Mesodermal cell (in vitro differentiated cells): ENCODE measurements around the gene DIP2C.

ENCODE experiments used
- H3K27ac ChIP-seq: 2 replicates; pipeline ENCODE4 v1.7.0; 2013; ENCODE audit warnings: mild to moderate bottlenecking, low read depth, low read length, moderate library complexity; ENCODE audit not compliant: severe bottlenecking
- H3K36me3 ChIP-seq: 2 replicates; pipeline ENCODE4 v1.7.1; 2013; ENCODE audit warnings: mild to moderate bottlenecking, low read length, moderate library complexity; ENCODE audit not compliant: control insufficient read depth, insufficient read depth
- H3K4me1 ChIP-seq: one replicate; pipeline ENCODE4 v1.7.1; 2013; ENCODE audit warnings: mild to moderate bottlenecking, low read length; ENCODE audit not compliant: insufficient read depth, control insufficient read depth, poor library complexity, severe bottlenecking
- H3K4me3 ChIP-seq: 2 replicates; pipeline ENCODE4 v1.7.0; 2013; ENCODE audit warnings: low read length, control low read depth, mild to moderate bottlenecking; ENCODE audit not compliant: insufficient read depth, poor library complexity, severe bottlenecking; ENCODE audit errors: extremely low read depth
- H3K9me3 ChIP-seq: 2 replicates; pipeline ENCODE4 v1.7.1; 2013; ENCODE audit warnings: mild to moderate bottlenecking, low read length, moderate library complexity; ENCODE audit not compliant: control insufficient read depth
- WGBS, 2 experiments: methylation state at CpG; one replicate each; pipeline ENCODE4 v1.1.5; 2013; ENCODE audit warnings: missing lambda C conversion rate in 2 of 2; ENCODE audit not compliant: insufficient coverage in 2 of 2; 5-methylcytosine and 5-hydroxymethylcytosine counted together

The DIP2C gene

GRCh38 chr10:500876-501275 lies 188.6 kb downstream of the DIP2C start:
- Histone ChIP-seq H3K9me3 (no peaks in the 10 kb centered on the region), H3K4me3 (no peak overlapping the region), H3K36me3 (no peaks in the 10 kb centered on the region), H3K27ac (no peak overlapping the region), H3K4me1 (no peaks in the 10 kb centered on the region)
- WGBS, 2 experiments = 67 to 96% methylated on average over 1 to 2 of the region's 2 CpGs

DNA sequence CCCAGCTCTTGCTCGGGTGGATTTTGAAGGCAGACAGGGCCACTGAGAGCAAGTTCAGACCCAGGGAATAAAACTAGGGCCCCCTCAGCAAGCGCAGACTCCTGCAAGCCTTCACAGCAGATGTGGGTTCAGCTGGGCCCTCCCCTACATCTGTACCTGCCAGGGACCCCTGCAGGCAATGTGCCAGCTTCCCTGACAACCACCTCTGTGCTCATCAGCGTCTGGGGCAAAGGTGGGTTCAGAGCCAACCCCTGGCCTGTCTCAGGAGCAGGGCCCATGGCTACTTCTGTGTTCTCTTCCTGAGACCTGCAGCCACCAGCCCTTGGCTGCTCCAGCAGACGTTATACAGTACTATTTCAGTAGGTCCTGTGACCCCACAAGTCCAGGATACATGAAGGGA lies 189.5 kb downstream of the DIP2C start:
- Histone ChIP-seq H3K4me3 (no peak overlapping the region), H3K36me3 (no peaks in the 10 kb centered on the region), H3K9me3 (no peaks in the 10 kb centered on the region), H3K27ac (no peak overlapping the region), H3K4me1 (no peaks in the 10 kb centered on the region)
- WGBS, 2 experiments = 82 to 92% methylated on average over 3 to 4 of the region's 4 CpGs

GRCh38 chr10:498760-499435 lies 190.6 kb downstream of the DIP2C start:
- Histone ChIP-seq H3K4me1 (no peaks in the 10 kb centered on the region), H3K27ac (no peak overlapping the region), H3K9me3 (no peaks in the 10 kb centered on the region), H3K36me3 (no peaks in the 10 kb centered on the region), H3K4me3 (no peak overlapping the region)
- 70 to 73% methylated on average over 10 to 13 of the region's 15 CpGs for WGBS, 2 experiments

DNA sequence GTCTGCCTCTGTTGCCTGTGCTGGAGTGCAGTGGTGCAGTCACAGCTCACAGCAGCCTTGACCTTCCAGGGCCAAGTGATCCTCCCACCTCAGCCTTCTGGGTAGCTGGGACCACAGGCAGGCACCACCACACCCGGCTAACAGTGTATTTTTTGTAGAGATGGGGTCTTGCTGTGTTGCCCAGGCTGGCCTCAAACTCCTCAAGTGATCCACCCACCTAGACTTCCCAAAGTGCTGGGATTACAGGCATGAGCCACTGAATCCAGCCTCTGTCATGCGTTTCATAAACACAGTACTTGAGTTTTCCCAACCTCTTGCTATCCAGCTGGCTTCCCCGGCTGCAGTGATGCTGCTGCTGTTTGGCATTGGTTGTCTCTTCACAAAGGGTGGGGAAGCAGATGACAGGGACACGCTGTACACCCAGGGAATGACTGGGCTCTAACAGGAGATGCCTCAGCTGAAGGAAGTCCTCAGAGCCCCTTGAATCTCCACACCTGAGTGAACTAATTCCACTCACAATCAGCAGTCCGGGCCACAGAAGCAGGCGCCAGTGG lies 191.5 kb downstream of the DIP2C start:
- Histone ChIP-seq H3K4me1 (no peaks in the 10 kb centered on the region), H3K9me3 (no peaks in the 10 kb centered on the region), H3K27ac (no peak overlapping the region), H3K4me3 (no peak overlapping the region), H3K36me3 (no peaks in the 10 kb centered on the region)
- WGBS, 2 experiments = 100% methylated on average over 1 to 4 of the region's 6 CpGs

GRCh38 chr10:497289-497688 lies 192.2 kb downstream of the DIP2C start:
- WGBS, 2 experiments = 96 to 97% methylated on average over 10 of the region's 10 CpGs
- H3K36me3 ChIP-seq = no peaks in the 10 kb centered on the region
- H3K9me3 ChIP-seq = no peaks in the 10 kb centered on the region
- H3K4me1 ChIP-seq = no peaks in the 10 kb centered on the region
- H3K4me3 ChIP-seq = no peak overlapping the region
- no peak overlapping the region for H3K27ac ChIP-seq

DNA sequence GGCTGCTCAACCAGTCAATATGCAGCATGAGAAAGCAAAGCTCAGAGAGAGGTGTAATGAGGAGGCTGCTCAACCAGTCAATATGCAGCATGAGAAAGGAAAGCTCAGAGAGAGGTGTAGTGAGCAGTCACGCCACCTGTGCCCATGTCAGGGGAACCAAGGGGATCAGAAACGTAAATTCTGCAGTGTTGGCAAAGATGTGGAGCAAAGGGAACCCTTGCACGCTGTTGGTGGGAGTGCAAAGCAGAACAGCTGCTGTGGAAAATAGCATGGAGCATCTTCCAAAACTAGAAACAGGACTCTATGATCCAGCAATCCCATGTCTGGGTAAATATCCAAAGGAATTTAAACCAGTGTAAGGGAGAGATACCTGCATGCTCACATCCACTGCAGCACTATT lies 194.9 kb downstream of the DIP2C start:
- H3K36me3 ChIP-seq = no peaks in the 10 kb centered on the region
- no peak overlapping the region for H3K4me3 ChIP-seq
- H3K9me3 ChIP-seq = no peaks in the 10 kb centered on the region
- peaks cover 10% of the 10 kb centered on the region for H3K4me1 ChIP-seq
- 97 to 100% methylated on average over 3 of the region's 3 CpGs for WGBS, 2 experiments
- H3K27ac ChIP-seq = no peak overlapping the region

DNA sequence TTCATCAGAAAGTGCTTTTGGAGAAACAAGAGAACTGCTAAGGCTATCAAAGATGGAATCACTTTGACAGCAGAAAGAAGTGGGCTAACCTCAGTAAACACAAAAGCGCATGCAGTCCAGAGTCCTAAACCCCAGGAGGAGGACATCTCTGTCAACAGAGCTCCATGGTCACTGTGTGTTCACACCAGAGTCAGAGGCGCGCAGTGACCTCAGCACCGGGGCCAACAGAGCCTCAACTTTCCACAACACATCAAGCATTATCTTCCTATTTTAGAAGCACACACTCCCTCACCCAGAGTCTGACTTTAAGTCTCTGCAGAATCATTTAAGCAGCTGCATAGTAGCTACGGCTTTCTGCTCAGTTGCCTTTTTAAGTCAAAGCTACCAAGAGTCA lies 195.3 kb downstream of the DIP2C start:
- 96 to 97% methylated on average over 5 of the region's 5 CpGs for WGBS, 2 experiments
- Histone ChIP-seq H3K4me1 (peaks cover 10% of the 10 kb centered on the region), H3K27ac (no peak overlapping the region), H3K36me3 (peaks cover 3% of the 10 kb centered on the region), H3K4me3 (no peak overlapping the region), H3K9me3 (no peaks in the 10 kb centered on the region)

DNA sequence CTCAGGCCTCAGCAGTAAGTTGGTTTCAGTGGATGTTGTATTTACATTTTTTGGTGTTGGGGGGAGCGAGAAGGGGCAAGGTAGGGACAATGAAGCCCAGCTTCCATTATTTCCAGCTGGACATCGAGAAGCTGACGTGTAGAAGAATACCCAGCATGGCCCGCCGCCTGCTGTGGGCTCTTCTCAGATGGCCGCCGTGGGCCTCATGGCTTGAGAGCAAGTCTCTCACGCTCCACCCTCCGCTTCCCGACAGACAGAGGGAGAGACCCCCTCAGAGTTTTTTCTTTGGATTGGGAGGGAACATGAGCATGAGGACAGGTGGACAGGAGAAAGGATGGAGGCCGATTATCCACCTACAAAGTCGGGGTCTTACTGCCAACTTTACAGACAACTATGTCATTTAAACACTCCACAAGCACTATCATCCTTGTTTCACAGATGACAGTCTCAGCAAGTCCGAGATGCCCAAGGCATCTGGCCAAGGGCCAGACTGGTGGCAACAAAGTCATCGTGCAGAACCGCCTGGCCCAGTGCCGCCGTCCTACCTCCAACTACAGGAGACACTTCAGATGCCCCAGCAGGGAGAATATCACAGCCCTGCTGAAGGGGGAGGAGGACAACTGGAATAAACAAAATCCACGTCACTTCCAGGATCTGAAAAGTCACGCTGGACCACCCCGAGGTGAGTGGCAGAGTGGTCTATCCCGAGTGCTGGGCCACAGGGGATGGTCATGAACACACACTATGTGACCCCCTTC lies 195.9 kb downstream of the DIP2C start:
- H3K4me1 ChIP-seq = peaks cover 10% of the 10 kb centered on the region
- H3K9me3 ChIP-seq = no peaks in the 10 kb centered on the region
- WGBS, 2 experiments = 89 to 93% methylated on average over 10 to 12 of the region's 21 CpGs
- peaks cover 4% of the 10 kb centered on the region for H3K36me3 ChIP-seq
- no peak overlapping the region for H3K27ac ChIP-seq
- no peak overlapping the region for H3K4me3 ChIP-seq

- peaks cover 4% of the 10 kb centered on the region for H3K36me3 ChIP-seq
- H3K27ac ChIP-seq = no peak overlapping the region
- H3K4me1 ChIP-seq = peaks cover 10% of the 10 kb centered on the region
- H3K9me3 ChIP-seq = no peaks in the 10 kb centered on the region
- 84 to 92% methylated on average over 8 to 9 of the region's 10 CpGs for WGBS, 2 experiments
- no peak overlapping the region for H3K4me3 ChIP-seq
Measured at GRCh38 chr10:492836-493235, 196.6 kb downstream of the DIP2C start.

- 78 to 90% methylated on average over 14 to 16 of the region's 16 CpGs for WGBS, 2 experiments
- H3K4me3 ChIP-seq = no peak overlapping the region
- H3K4me1 ChIP-seq = peaks cover 10% of the 10 kb centered on the region
Measured at GRCh38 chr10:491667-492424, 197.6 kb downstream of the DIP2C start.

More at GRCh38 chr10:491667-492424, 197.6 kb downstream of the DIP2C start:
- H3K9me3 ChIP-seq = no peaks in the 10 kb centered on the region
- no peak overlapping the region for H3K27ac ChIP-seq
- H3K36me3 ChIP-seq = peaks cover 4% of the 10 kb centered on the region
